Measurements from ENCODE around the gene DCP1A. TPM values are rescaled to one million over a fixed set of nuclear protein-coding genes. Genes with fewer than 3 reads are reported as not detected.

Gene DCP1A
- total RNA-seq, 1 experiment from 2014 or later = 22.7 TPM

DNA sequence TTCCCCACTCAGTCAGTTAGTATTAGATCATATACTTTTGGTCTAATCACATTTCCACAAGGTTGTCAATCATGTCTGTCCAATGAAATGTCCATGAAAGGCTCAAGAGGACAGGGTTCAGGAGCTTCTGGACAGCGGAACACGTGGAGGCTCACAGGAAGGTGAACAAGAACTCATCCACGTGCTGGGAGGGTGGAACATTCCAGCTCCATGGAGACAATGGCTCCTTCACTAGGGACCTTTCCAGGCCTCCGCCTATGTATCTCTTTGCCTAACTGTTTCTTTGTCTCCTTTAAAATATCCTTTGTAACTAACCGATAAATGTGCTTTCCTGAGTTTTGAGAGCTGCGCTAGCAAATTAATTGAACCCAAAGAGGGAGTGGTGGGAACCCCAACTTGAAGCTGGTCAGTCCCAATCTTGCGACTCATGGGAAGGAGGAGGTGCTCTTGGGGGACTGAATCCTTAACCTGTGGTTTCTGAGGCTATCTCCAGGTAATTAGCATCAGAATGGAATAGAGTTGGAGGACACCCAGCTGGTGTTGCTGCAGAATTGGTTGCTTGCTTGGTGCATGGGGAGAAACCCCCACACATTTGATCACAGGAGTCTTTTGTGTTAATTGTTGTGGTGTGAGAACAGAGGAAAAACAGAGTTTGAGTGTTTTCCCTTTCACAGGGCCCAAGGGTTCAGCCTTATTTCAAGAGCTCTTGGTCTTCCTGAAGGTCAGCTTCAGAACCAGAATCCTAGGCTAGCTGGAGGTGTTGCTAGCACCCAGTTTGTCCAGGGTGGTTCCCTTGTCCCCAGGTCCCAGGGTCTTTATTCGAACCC is 88.5 kb downstream of the DCP1A start:
- no peaks in the 10 kb centered on the region for H3K9me2 ChIP-seq (ENCODE audit: insufficient read depth)
- no peak overlapping the region for H3K4me2 ChIP-seq
- ChIA-PET CTCF (no interaction called here), POLR2A (ENCODE audit: unreplicated experiment) (no interaction called here)
- H3F3A ChIP-seq (ENCODE audit: insufficient read depth, low read depth) = peaks cover 20% of the 10 kb centered on the region; the same call in 1 of the 2 replicates
- no peaks in the 10 kb centered on the region for H3K9me3 ChIP-seq (ENCODE audit: insufficient read depth, low read depth)
- no TSS peak for BruUV-seq (replicated peaks)
- H4K20me1 ChIP-seq (ENCODE audit: insufficient read depth) = peaks cover 13% of the 10 kb centered on the region
- no peak for DNase-seq
- H3K27ac ChIP-seq = no peak overlapping the region; the same call in 1 of the 2 replicates
- no peak for TF ChIP-seq EZH2 (IDR thresholded peaks at IDR 0.05; ENCODE audit: low read depth)
- TF ChIP-seq, protein P1, sequence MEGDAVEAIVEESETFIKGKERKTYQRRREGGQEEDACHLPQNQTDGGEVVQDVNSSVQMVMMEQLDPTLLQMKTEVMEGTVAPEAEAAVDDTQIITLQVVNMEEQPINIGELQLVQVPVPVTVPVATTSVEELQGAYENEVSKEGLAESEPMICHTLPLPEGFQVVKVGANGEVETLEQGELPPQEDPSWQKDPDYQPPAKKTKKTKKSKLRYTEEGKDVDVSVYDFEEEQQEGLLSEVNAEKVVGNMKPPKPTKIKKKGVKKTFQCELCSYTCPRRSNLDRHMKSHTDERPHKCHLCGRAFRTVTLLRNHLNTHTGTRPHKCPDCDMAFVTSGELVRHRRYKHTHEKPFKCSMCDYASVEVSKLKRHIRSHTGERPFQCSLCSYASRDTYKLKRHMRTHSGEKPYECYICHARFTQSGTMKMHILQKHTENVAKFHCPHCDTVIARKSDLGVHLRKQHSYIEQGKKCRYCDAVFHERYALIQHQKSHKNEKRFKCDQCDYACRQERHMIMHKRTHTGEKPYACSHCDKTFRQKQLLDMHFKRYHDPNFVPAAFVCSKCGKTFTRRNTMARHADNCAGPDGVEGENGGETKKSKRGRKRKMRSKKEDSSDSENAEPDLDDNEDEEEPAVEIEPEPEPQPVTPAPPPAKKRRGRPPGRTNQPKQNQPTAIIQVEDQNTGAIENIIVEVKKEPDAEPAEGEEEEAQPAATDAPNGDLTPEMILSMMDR (conservative IDR thresholded peaks at IDR 0.05) = no peak
- no peak overlapping the region for H3K4me3 ChIP-seq
- peaks cover 57% of the 10 kb centered on the region for H3K4me1 ChIP-seq (replicated peaks; ENCODE audit: insufficient read depth)
- no peaks in the 10 kb centered on the region for H3K27me3 ChIP-seq (ENCODE audit: insufficient read depth, low read depth)
- no peak overlapping the region for H2AFZ ChIP-seq
- peaks cover 25% of the 10 kb centered on the region for H3K79me2 ChIP-seq (ENCODE audit: low read depth)
- peaks cover 10% of the 10 kb centered on the region for H3K36me3 ChIP-seq (ENCODE audit: low read depth)
- intact Hi-C loops (cut with micrococcal nuclease; ENCODE audit: unreplicated experiment) = loop anchor here (1.0 to 5.0 kb wide), 2 partner anchors 11 to 102 kb away; no protein-coding TSS in a partner anchor

DNA sequence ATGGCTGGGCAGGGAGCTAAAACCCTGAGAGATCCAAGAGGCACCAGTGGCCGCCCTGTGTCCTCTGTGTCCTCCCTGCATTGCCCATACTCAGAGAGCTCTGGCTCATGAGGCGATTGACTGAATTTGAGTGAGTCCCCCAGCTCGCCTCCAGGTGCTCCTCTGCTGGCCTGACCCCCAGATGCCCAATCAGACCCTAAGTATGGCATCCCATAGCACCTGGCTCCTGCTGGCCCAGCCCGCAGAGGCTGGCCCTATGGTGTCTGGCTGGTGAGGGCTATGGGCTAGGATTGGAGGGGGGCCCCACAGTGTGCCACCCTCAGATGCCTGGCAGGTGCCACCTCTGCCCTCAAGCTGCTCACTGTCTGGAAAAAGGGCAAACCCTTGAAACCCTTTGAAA is 89.9 kb downstream of the DCP1A start:
- no peak overlapping the region for H2AFZ ChIP-seq
- POLR2A ChIA-PET (ENCODE audit: unreplicated experiment) = interaction anchor here (0.6 kb wide), 1 partner anchor 12 kb away, joined by 4 read pairs; no protein-coding TSS in a partner anchor
- no peak overlapping the region for H3K27ac ChIP-seq
- peaks cover 19% of the 10 kb centered on the region for H3K36me3 ChIP-seq (ENCODE audit: low read depth)
- no peaks in the 10 kb centered on the region for H3K9me3 ChIP-seq (ENCODE audit: insufficient read depth, low read depth)
- no peak for DNase-seq
- peaks cover 39% of the 10 kb centered on the region for H3K79me2 ChIP-seq (ENCODE audit: low read depth)
- no peak overlapping the region for H3K4me3 ChIP-seq
- H3F3A ChIP-seq (ENCODE audit: insufficient read depth, low read depth) = peaks cover 22% of the 10 kb centered on the region; the same call in 1 of the 2 replicates
- no peaks in the 10 kb centered on the region for H3K9me2 ChIP-seq (ENCODE audit: insufficient read depth)
- H3K27me3 ChIP-seq (ENCODE audit: insufficient read depth, low read depth) = no peaks in the 10 kb centered on the region
- intact Hi-C loops (cut with micrococcal nuclease; ENCODE audit: unreplicated experiment) = loop anchor here (5.0 kb wide), 1 partner anchor 100 kb away; no protein-coding TSS in a partner anchor
- peaks cover 27% of the 10 kb centered on the region for H4K20me1 ChIP-seq (ENCODE audit: insufficient read depth)
- CTCF ChIA-PET = no interaction called here
- no TSS peak for BruUV-seq (replicated peaks)
- H3K4me2 ChIP-seq = no peak overlapping the region
- TF ChIP-seq EZH2 (IDR thresholded peaks at IDR 0.05; ENCODE audit: low read depth) = no peak
- TF ChIP-seq, protein P1 (conservative IDR thresholded peaks at IDR 0.05) = no peak
- H3K4me1 ChIP-seq (replicated peaks; ENCODE audit: insufficient read depth) = peaks cover 44% of the 10 kb centered on the region

DNA sequence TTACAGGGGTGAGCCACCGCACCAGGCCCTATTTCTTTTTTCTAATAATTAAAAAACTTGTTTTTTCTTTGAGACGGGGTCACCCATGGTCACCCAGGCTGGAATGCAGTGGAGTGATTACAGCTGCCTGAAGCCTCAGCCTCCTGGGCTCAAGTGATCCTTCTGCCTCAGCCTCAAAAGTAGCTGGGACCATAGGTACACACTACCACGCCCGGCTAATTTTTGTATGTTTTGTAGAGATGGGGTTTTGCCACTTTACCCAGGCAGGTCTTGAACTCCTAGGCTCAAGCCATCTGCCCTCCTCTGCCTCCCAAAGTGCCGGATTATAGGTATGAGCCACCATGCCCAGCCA is 90.7 kb downstream of the DCP1A start:
- Histone ChIP-seq H3K79me2 (ENCODE audit: low read depth) (peaks cover 47% of the 10 kb centered on the region), H3K9me3 (ENCODE audit: insufficient read depth, low read depth) (no peaks in the 10 kb centered on the region), H4K20me1 (ENCODE audit: insufficient read depth) (peaks cover 35% of the 10 kb centered on the region), H3K9me2 (ENCODE audit: insufficient read depth) (no peaks in the 10 kb centered on the region), H3K4me1 (replicated peaks; ENCODE audit: insufficient read depth) (peaks cover 46% of the 10 kb centered on the region), H3K27ac (no peak overlapping the region), H3K36me3 (ENCODE audit: low read depth) (peaks cover 27% of the 10 kb centered on the region), H3K27me3 (ENCODE audit: insufficient read depth, low read depth) (no peaks in the 10 kb centered on the region), H3F3A (ENCODE audit: insufficient read depth, low read depth) (peaks cover 28% of the 10 kb centered on the region; the same call in 1 of the 2 replicates), H3K4me3 (no peak overlapping the region), H2AFZ (no peak overlapping the region), H3K4me2 (no peak overlapping the region)
- intact Hi-C loops (cut with micrococcal nuclease; ENCODE audit: unreplicated experiment) = loop anchor here (5.0 kb wide), 1 partner anchor 99 kb away; no protein-coding TSS in a partner anchor
- POLR2A ChIA-PET (ENCODE audit: unreplicated experiment) = interaction anchor here (0.6 kb wide), 2 partner anchors 10 to 12 kb away, joined by 4 to 17 read pairs; no protein-coding TSS in a partner anchor
- CTCF ChIA-PET = no interaction called here
- DNase-seq = no peak
- no TSS peak for BruUV-seq (replicated peaks)
- TF ChIP-seq, protein P1 (conservative IDR thresholded peaks at IDR 0.05) = no peak

All from PC-9 (cell line).